Astrocyte (in vitro differentiated cells and primary cell): ENCODE data around the gene MYO1E. TPM values are rescaled to one million over a fixed set of nuclear protein-coding genes. Genes with fewer than 3 reads are reported as not detected.

Source experiments
- DNase-seq: peaks from one replicate; pipeline ENCODE4 v3.0.0-alpha.2; 2010; ENCODE audit warnings: low read depth
- FAIRE-seq: peaks from 2 replicates; lab custom pipeline; 2011; peaks lifted over from hg19 to GRCh38; lab: Jason Lieb, UNC
- H2AFZ ChIP-seq: 2 replicates; pipeline ENCODE4 v1.6.0; 2012; ENCODE audit warnings: low read depth, low read length, inconsistent platforms
- H3K27ac ChIP-seq: 2 replicates; pipeline ENCODE4 v1.5.1; 2011; ENCODE audit warnings: low read depth, low read length, inconsistent platforms
- H3K27me3 ChIP-seq: 2 replicates; pipeline ENCODE4 v1.6.0; 2011; ENCODE audit warnings: low read length, inconsistent platforms; ENCODE audit not compliant: insufficient read depth
- H3K36me3 ChIP-seq: 2 replicates; pipeline ENCODE4 v1.5.1; 2011; ENCODE audit warnings: low read length, inconsistent platforms; ENCODE audit not compliant: insufficient read depth
- H3K4me1 ChIP-seq: 2 replicates; pipeline ENCODE4 v1.5.1; 2011; ENCODE audit warnings: low read length, inconsistent platforms; ENCODE audit not compliant: insufficient read depth
- H3K4me2 ChIP-seq: 2 replicates; pipeline ENCODE4 v1.6.0; 2012; ENCODE audit warnings: low read length, inconsistent platforms
- H3K4me3 ChIP-seq: 2 replicates; pipeline ENCODE4 v1.5.1; 2011; ENCODE audit warnings: low read depth, mild to moderate bottlenecking, low read length, inconsistent platforms; ENCODE audit not compliant: insufficient read depth
- H3K79me2 ChIP-seq: 2 replicates; pipeline ENCODE4 v1.6.0; 2012; ENCODE audit warnings: mild to moderate bottlenecking, low read length, inconsistent platforms; ENCODE audit not compliant: insufficient read depth
- H3K9ac ChIP-seq: 2 replicates; pipeline ENCODE4 v1.6.0; 2012; ENCODE audit warnings: mild to moderate bottlenecking, low read length, inconsistent platforms
- H3K9me3 ChIP-seq: 2 replicates; pipeline ENCODE4 v1.5.1; 2012; ENCODE audit warnings: low read depth, mild to moderate bottlenecking, low read length, inconsistent platforms; ENCODE audit not compliant: insufficient read depth
- H4K20me1 ChIP-seq: 2 replicates; pipeline ENCODE4 v1.6.0; 2012; ENCODE audit warnings: low read length, inconsistent platforms; ENCODE audit not compliant: insufficient read depth
- H3K27ac Mint-ChIP-seq: one replicate; pipeline ENCODE4 v1.8.0; 2021; ENCODE audit warnings: mild to moderate bottlenecking, mixed read lengths; ENCODE audit not compliant: unreplicated experiment
- H3K27me3 Mint-ChIP-seq: one replicate; pipeline ENCODE4 v1.8.0; 2021; ENCODE audit warnings: low read depth, mixed read lengths; ENCODE audit not compliant: unreplicated experiment
- H3K36me3 Mint-ChIP-seq: one replicate; pipeline ENCODE4 v1.8.0; 2021; ENCODE audit warnings: low read depth, mixed read lengths; ENCODE audit not compliant: unreplicated experiment
- H3K4me1 Mint-ChIP-seq: one replicate; pipeline ENCODE4 v1.8.0; 2021; ENCODE audit warnings: low read depth, mixed read lengths; ENCODE audit not compliant: unreplicated experiment
- H3K4me3 Mint-ChIP-seq: one replicate; pipeline ENCODE4 v1.8.0; 2021; ENCODE audit warnings: mild to moderate bottlenecking, moderate library complexity, mixed read lengths; ENCODE audit not compliant: unreplicated experiment
- H3K9me3 Mint-ChIP-seq: one replicate; pipeline ENCODE4 v1.8.0; 2021; ENCODE audit warnings: mild to moderate bottlenecking, mixed read lengths; ENCODE audit not compliant: unreplicated experiment
- EZH2 ChIP-seq: IDR thresholded peaks from 2 replicates; pipeline ENCODE4 v1.6.1; 2012; ENCODE audit warnings: mild to moderate bottlenecking, low read length, inconsistent platforms; ENCODE audit not compliant: insufficient read depth
- total RNA-seq: library from RNA; stranded (reverse); gene quantifications from 2 replicates; pipeline ENCODE4 v1.2.1, GENCODE V29; 2021
- TF ChIP-seq, protein P1 (sequence below): IDR thresholded peaks from 2 replicates; pipeline ENCODE4 v1.5.1; 2011; ENCODE audit warnings: low read depth, mild to moderate bottlenecking, inconsistent platforms, low read length, moderate library complexity; ENCODE audit not compliant: insufficient read depth

The MYO1E gene
- total RNA-seq, 1 donor from 2014 or later, result 227 TPM

- TF ChIP-seq EZH2, result no peak
- TF ChIP-seq, protein P1, sequence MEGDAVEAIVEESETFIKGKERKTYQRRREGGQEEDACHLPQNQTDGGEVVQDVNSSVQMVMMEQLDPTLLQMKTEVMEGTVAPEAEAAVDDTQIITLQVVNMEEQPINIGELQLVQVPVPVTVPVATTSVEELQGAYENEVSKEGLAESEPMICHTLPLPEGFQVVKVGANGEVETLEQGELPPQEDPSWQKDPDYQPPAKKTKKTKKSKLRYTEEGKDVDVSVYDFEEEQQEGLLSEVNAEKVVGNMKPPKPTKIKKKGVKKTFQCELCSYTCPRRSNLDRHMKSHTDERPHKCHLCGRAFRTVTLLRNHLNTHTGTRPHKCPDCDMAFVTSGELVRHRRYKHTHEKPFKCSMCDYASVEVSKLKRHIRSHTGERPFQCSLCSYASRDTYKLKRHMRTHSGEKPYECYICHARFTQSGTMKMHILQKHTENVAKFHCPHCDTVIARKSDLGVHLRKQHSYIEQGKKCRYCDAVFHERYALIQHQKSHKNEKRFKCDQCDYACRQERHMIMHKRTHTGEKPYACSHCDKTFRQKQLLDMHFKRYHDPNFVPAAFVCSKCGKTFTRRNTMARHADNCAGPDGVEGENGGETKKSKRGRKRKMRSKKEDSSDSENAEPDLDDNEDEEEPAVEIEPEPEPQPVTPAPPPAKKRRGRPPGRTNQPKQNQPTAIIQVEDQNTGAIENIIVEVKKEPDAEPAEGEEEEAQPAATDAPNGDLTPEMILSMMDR, result no peak
- Histone ChIP-seq H3K79me2 (peaks cover 4% of the 10 kb centered on the region), H2AFZ (no peak overlapping the region), H3K9me3 (no peaks in the 10 kb centered on the region), H3K36me3 (peaks cover 23% of the 10 kb centered on the region), H3K4me3 (no peak overlapping the region), H3K27ac (no peak overlapping the region), H3K4me1 (no peaks in the 10 kb centered on the region), H4K20me1 (no peaks in the 10 kb centered on the region), H3K27me3 (no peaks in the 10 kb centered on the region), H3K9ac (no peak overlapping the region), H3K4me2 (no peak overlapping the region)
- H3K27ac Mint-ChIP-seq, result no peak overlapping the region
- DNase-seq (no peak), FAIRE-seq (no peak)
- no peaks in the 10 kb centered on the region for H3K9me3 Mint-ChIP-seq
- peaks cover 20% of the 10 kb centered on the region for H3K36me3 Mint-ChIP-seq
- no peaks in the 10 kb centered on the region for H3K27me3 Mint-ChIP-seq
- H3K4me3 Mint-ChIP-seq, result no peak overlapping the region
- H3K4me1 Mint-ChIP-seq, result no peaks in the 10 kb centered on the region
Measured at GRCh38 chr15:59260090-59260489, 112.6 kb downstream of the MYO1E start.

- Histone ChIP-seq H3K9ac (no peak overlapping the region), H3K4me1 (no peaks in the 10 kb centered on the region), H3K9me3 (no peaks in the 10 kb centered on the region), H4K20me1 (no peaks in the 10 kb centered on the region), H2AFZ (no peak overlapping the region), H3K4me2 (no peak overlapping the region), H3K27me3 (no peaks in the 10 kb centered on the region), H3K79me2 (peaks cover 4% of the 10 kb centered on the region), H3K36me3 (peaks cover 25% of the 10 kb centered on the region), H3K4me3 (no peak overlapping the region), H3K27ac (no peak overlapping the region)
- H3K27me3 Mint-ChIP-seq, result no peaks in the 10 kb centered on the region
- no peaks in the 10 kb centered on the region for H3K4me1 Mint-ChIP-seq
- no peak for TF ChIP-seq EZH2
- FAIRE-seq (no peak), DNase-seq (no peak)
- H3K36me3 Mint-ChIP-seq, result peaks cover 20% of the 10 kb centered on the region
- H3K27ac Mint-ChIP-seq, result no peak overlapping the region
- H3K9me3 Mint-ChIP-seq, result no peaks in the 10 kb centered on the region
- H3K4me3 Mint-ChIP-seq, result no peak overlapping the region
Measured at GRCh38 chr15:59259137-59259943, 113.3 kb downstream of the MYO1E start.

GRCh38 chr15:59258317-59258716, 114.4 kb downstream of the MYO1E start:
- Mint-ChIP-seq H3K4me3 (no peak overlapping the region), H3K27me3 (no peaks in the 10 kb centered on the region), H3K36me3 (peaks cover 23% of the 10 kb centered on the region), H3K4me1 (no peaks in the 10 kb centered on the region), H3K9me3 (no peaks in the 10 kb centered on the region), H3K27ac (no peak overlapping the region)
- Histone ChIP-seq H3K4me3 (no peak overlapping the region), H3K79me2 (no peaks in the 10 kb centered on the region), H3K27ac (no peak overlapping the region), H3K9me3 (no peaks in the 10 kb centered on the region), H3K27me3 (no peaks in the 10 kb centered on the region), H3K4me1 (no peaks in the 10 kb centered on the region), H3K4me2 (no peak overlapping the region), H4K20me1 (no peaks in the 10 kb centered on the region), H2AFZ (no peak overlapping the region), H3K36me3 (peaks cover 25% of the 10 kb centered on the region), H3K9ac (no peak overlapping the region)
- no peak for FAIRE-seq
- TF ChIP-seq, protein P1, result no peak
- TF ChIP-seq EZH2, result no peak
- DNase-seq, result no peak
